K562 (cell line): ENCODE data around the gene MAML1. TPM values are rescaled to one million over a fixed set of nuclear protein-coding genes. Genes with fewer than 3 reads are reported as not detected.

ENCODE experiments used
- BRF1 ChIP-seq: IDR thresholded peaks from 3 replicates; pipeline ENCODE4 v1.6.1; 2011; ENCODE audit warnings: borderline replicate concordance, mild to moderate bottlenecking; ENCODE audit not compliant: insufficient read length; ENCODE audit errors: extremely low read depth
- CREBBP ChIP-seq: IDR thresholded peaks from one replicate; pipeline ENCODE4 v1.6.1; 2012; ENCODE audit warnings: low read depth, mild to moderate bottlenecking, control low read depth, inconsistent platforms, low read length
- HBP1 ChIP-seq: fragments of 450-650 bp; formaldehyde crosslinking; IDR thresholded peaks from 2 replicates; pipeline ENCODE4 v1.4.0; 2022; ENCODE audit warnings: missing genetic modification characterization
- MXI1 ChIP-seq: IDR thresholded peaks from 2 replicates; pipeline ENCODE4 v1.6.1; 2011; ENCODE audit warnings: low read depth, mild to moderate bottlenecking, improper control_type of control experiment, low read length
- REST ChIP-seq, 2 experiments: fragments of 450-650 bp; formaldehyde crosslinking in 1 of 2; IDR thresholded peaks; 2 replicates each; pipeline versions ENCODE4 v1.4.0 to v1.6.1; 2014 to 2020; ENCODE audit warnings: mild to moderate bottlenecking in 2 of 2, borderline replicate concordance in 1 of 2, low read depth in 1 of 2
- STAT5A ChIP-seq: IDR thresholded peaks from 2 replicates; pipeline ENCODE4 v1.6.1; 2012; ENCODE audit warnings: low read length, inconsistent platforms, borderline replicate concordance
- TAF15 ChIP-seq: fragments of 200-400 bp; formaldehyde crosslinking; IDR thresholded peaks from 2 replicates; pipeline ENCODE4 v1.6.1; 2017; ENCODE audit warnings: mild to moderate bottlenecking, low read depth, low read length, moderate library complexity
- ZBED1 ChIP-seq: IDR thresholded peaks from 2 replicates; pipeline ENCODE4 v1.6.1; 2014
- ZNF280B ChIP-seq: fragments of 250-450 bp; sonication (Bioruptor Pico); IDR thresholded peaks from 2 replicates; pipeline ENCODE4 v1.5.1; 2021; ENCODE audit warnings: mild to moderate bottlenecking
- ZNF785 ChIP-seq: fragments of 250-450 bp; sonication (Bioruptor Pico); IDR thresholded peaks from 2 replicates; pipeline ENCODE4 v1.4.0; 2020; ENCODE audit warnings: mild to moderate bottlenecking
- polyA plus RNA-seq, 8 experiments: library from polyadenylated mRNA; depleted of rRNA in 4 of 8; stranded (reverse) in 5 of 8; unstranded in 3 of 8; fragments of >200 nt; fragmentation: Nextera tagmentation in 2 of 8; fragmentation: Illumina TruSeq in 1 of 8; extraction: Ambion mirVana in 2 of 8; extraction: Trizol in 1 of 8; gene quantifications; 2 replicates each; pipeline versions ENCODE4 v1.2.1 to v1.2.3, GENCODE V29; 2011 to 2014; ENCODE audit warnings: inconsistent platforms in 1 of 8, missing spikeins in 1 of 8
- total RNA-seq, 7 experiments: library from RNA; depleted of rRNA in 6 of 7; stranded (reverse); fragments of >200 nt in 6 of 7; fragmentation: Illumina TruSeq in 2 of 7; extraction: Trizol in 2 of 7; gene quantifications; 2 replicates each; pipeline versions ENCODE4 v1.2.1 to v1.2.3, GENCODE V29; 2011 to 2021; ENCODE audit warnings: low replicate concordance in 1 of 7
- TF ChIP-seq, protein P1 (sequence below), 2 experiments: fragments of 200-800 bp in 1 of 2; sonication (Bioruptor generic) in 1 of 2; sonication (generic) in 1 of 2; formaldehyde crosslinking in 1 of 2; IDR thresholded peaks in 1 of 2; conservative IDR thresholded peaks in 1 of 2; 2 replicates each; pipeline versions ENCODE4 v1.5.0 to v1.6.1; 2016 to 2020; ENCODE audit warnings: missing compliant biosample characterization in 1 of 2, missing genetic modification characterization in 1 of 2, missing genetic modification reagents in 1 of 2
- TF ChIP-seq, protein P2 (sequence below): IDR thresholded peaks from 2 replicates; pipeline ENCODE4 v1.6.1; 2014; ENCODE audit warnings: antibody characterized with exemption

MAML1 gene
- total and polyA plus RNA-seq, 9 of the 15 experiments (the other 6 are each of a cell fraction or from before 2014, with no cell fraction given) = 0.32 to 18.4 (median 7.0) TPM

DNA sequence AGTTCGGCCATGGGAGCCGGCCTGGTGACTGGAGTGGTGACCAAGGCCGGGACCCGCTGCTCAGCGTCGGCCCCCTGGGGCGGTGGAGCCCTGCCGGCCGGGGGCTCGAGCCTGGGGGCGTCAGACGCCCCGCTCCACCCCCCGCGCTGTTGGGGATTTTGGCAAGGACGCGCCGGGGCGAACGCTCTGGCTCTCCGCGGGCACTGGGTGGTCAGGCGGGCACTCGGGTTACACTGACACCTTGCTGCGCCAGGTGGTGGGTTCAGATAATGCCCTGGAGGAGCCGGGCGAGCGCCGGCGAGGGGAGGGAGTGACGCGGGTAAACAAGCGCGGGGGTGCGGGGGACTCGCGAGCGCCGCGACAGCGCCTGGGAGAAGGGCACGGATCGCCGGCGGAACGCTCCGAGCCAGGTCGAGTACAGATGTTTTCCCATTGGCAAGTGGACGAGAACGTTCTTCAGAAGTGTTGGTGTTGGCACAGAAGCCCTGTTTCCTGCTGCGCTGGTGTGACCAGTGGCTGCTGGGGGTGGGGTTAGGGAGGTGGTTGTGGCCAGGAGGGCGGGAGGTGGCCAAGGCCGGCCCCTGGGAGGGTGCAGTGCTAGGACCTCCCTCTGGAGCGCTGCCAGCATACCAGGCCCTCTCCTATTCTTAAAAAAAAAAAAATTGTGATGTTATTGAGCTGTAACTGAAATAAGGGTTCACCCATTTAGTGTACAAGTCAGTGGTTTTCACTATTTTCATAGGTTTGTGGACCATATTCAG lies 88.9 kb downstream of the MAML1 start (continued):
- TF ChIP-seq HBP1 (CRISPR knock-in tag) (no peak), STAT5A (no peak), ZNF785 (CRISPR knock-in tag) (no peak), ZNF280B (CRISPR knock-in tag) (no peak), TAF15 (no peak), BRF1 (no peak), MXI1 (no peak), REST (IDR thresholded peaks at IDR 0.05; ENCODE audit: borderline replicate concordance) (no peak), REST (CRISPR knock-in tag; IDR thresholded peaks at IDR 0.05; ENCODE audit: low read depth) (no peak), CREBBP (no peak), ZBED1 (no peak)
- TF ChIP-seq, protein P1, sequence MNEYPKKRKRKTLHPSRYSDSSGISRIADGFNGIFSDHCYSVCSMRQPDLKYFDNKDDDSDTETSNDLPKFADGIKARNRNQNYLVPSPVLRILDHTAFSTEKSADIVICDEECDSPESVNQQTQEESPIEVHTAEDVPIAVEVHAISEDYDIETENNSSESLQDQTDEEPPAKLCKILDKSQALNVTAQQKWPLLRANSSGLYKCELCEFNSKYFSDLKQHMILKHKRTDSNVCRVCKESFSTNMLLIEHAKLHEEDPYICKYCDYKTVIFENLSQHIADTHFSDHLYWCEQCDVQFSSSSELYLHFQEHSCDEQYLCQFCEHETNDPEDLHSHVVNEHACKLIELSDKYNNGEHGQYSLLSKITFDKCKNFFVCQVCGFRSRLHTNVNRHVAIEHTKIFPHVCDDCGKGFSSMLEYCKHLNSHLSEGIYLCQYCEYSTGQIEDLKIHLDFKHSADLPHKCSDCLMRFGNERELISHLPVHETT (CRISPR knock-in tag; conservative IDR thresholded peaks at IDR 0.05 in 1 of 2, IDR thresholded peaks at IDR 0.05 in 1 of 2) = no peak
- TF ChIP-seq, protein P2, sequence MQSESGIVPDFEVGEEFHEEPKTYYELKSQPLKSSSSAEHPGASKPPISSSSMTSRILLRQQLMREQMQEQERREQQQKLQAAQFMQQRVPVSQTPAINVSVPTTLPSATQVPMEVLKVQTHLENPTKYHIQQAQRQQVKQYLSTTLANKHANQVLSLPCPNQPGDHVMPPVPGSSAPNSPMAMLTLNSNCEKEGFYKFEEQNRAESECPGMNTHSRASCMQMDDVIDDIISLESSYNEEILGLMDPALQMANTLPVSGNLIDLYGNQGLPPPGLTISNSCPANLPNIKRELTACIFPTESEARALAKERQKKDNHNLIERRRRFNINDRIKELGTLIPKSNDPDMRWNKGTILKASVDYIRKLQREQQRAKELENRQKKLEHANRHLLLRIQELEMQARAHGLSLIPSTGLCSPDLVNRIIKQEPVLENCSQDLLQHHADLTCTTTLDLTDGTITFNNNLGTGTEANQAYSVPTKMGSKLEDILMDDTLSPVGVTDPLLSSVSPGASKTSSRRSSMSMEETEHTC = no peak
